ACHN (cell line): Measurements from ENCODE around the gene TMEM219.
"Not testable (repeated sequence)": the region's sequence is repeated elsewhere in the genome, so short reads cannot be mapped to it uniquely, and the experiment has no call there.

ENCODE experiments used
- DNase-seq: peaks from one replicate; pipeline ENCODE4 v3.0.0-alpha.2; 2015
- in situ Hi-C: cut with HindIII; loops from 2 replicates; pipeline ENCODE4 v1.10.0; 2017; ENCODE audit warnings: low sequenced_read_pairs, low pct_ligation_motif_present, low pct_unique_long_range_greater_than_20kb

Gene TMEM219

DNA sequence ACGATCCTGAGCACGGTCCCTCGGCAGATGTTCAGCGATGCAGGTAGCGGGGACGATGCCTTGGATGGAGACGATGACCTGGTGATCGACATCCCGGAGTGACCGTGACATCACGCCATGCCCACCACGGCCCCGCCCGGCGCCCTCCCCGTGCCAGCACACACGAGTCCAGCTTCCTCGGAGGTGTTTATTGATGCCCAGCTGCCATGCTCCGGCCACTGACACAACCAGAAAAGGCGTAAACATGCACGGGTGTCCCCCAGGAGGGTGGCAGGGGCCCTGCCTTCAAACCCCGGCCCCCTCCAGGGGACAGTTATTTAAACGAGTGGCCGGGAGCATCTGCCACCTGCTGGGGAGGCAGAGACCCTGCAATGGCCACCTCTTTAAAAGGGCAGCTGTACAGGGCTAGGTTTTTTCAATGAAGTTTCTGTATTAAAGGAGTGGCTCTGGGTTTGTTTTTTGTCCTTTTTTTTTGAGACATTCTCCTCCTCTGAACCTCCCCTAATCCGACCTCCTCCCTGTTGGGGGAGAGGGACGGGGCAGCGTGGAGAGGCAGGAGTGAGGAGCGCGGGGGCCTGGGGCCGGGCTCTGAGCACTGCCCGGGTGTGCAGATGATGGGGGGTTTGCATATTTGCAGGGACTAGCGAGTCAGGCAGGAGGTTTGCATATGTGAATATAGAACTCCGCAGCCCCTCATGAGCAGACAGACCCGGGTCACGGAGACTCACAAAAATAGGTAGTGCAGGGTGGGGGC, 43.6 kb downstream of the TMEM219 start:
- peak; percentile 64 for DNase-seq
- in situ Hi-C loops = no loop called here

DNA sequence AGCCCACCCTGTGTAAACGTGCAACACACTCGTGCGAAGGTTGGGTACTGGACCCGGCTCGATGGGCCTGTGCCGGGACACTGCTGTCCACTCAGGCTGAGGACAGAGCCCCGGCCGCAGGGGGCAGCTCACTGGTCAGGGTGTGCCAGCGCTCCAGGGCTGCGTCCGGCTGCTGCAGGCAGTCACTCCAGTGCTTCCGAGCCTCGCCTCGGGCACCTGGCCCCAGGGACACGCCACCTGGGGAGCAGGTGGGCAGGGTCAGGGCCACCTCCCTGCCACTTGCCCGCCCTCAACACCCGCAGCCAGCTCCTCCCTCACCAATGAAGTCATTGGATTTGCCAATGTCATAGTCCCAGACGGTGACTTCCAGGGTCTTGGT, 44.2 kb downstream of the TMEM219 start:
- in situ Hi-C loops = no loop called here
- DNase-seq = no peak

GRCh38 chr16:30006659-30007377, 44.9 kb downstream of the TMEM219 start:
- DNase-seq = no peak
- in situ Hi-C loops = no loop called here

DNA sequence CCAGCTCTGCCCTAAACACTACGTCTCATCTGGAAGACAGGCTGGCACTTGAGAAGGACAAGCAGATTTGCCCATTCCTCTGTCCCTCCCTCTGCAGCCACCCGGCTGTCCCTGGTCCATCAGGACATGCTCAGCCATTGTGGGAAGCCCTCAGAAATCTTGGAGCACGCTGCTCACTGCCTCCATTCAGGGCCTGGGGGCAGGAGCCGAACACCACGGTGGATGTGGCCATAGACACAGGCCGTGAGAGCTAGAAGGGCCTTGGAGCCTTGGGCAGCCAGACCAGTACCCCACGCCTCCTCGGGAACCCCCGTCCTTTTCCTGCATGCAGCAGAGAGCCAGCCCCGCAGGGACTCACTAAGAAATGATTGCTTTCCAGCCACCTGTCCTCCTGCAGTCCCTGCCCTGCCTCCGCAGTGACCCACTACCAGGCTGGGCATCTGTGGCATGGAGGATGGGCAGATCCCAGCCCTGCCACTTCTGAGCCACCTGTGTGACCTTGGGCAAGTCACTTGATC, 45.6 kb downstream of the TMEM219 start:
- in situ Hi-C loops = no loop called here
- no peak for DNase-seq

DNA sequence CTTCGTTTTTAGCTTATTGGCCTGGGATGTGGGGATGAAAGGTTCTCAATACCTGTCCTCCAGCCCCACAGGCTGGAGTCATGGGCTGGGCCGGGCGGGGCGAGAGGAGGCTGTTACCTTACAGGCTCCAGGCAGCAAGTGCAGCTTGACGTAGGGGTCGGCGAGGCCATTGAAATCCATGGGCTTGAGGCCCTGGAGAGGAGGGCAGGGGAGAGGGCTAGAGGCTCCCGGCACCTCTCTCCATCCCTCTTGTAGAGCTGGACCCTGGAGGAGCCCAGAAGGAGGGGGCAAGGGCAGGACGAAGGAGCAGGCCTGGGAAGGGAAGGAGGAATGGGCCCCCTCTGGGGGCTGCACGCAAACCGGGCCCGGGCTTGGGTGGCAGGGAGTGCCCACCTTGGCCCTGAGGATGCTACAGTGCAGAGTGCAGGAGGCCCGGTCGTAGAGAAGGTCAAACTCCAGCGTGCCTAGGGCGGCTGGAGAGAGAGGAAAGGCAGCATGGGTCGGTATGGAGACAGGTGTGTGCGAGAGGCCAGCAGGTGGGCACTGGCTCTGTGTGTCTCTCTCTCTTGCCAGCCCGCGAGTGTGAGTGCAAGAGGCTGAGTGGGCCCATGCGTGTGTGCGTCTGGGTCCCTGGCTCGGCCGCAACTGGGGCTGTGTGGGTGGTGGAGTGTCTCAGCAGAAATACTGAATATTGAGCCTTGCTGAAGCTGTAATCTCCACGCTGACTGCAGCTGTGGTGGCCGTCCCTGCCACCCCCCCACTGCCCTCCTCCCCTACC, 47.4 kb downstream of the TMEM219 start:
- in situ Hi-C loops = no loop called here

DNA sequence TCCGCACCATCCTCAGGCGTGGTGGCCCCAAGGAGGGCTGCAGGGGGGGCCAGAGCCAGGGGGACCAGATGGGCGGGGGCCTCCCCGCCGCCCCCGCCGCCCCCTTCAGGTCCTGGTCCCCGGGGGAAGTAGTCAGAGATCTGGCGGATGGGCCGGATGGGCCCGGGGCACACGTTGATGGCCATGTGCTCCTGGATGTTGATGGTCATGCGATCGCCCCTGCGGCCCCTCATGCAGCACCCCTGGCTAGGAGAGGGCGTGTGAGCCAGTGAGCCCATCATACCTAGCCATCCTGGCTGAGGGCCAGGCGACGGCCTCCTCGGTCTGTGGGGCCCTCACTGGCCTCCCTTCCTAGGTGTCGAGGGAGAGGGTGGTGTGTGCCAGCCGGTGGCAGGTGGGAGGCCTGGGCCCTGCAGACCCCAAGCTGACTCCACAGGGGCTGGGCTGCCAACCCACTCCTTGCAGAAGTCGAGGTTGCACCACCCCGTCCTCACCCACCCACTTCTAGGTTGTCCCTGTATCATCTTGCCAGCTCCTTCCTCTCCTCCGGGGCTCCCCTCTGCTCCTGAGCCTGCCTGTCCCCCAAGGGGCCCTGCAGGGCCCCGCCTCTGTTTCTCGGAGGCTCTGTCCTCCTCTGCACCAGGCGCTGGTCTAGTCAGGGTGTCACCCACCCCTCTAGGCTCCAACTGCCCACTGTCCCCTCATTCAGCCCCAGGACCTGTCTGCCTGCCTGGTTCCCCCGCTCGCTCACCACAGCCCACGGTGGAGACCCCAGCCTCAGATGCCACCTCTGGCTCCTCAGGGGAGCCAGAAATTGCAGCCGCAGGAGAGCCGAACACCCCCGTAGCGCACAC, 48.3 kb downstream of the TMEM219 start:
- in situ Hi-C loops = no loop called here
- no peak for DNase-seq

More for the DNA sequence above, 47.4 kb downstream of the TMEM219 start:
- DNase-seq = no peak

DNA sequence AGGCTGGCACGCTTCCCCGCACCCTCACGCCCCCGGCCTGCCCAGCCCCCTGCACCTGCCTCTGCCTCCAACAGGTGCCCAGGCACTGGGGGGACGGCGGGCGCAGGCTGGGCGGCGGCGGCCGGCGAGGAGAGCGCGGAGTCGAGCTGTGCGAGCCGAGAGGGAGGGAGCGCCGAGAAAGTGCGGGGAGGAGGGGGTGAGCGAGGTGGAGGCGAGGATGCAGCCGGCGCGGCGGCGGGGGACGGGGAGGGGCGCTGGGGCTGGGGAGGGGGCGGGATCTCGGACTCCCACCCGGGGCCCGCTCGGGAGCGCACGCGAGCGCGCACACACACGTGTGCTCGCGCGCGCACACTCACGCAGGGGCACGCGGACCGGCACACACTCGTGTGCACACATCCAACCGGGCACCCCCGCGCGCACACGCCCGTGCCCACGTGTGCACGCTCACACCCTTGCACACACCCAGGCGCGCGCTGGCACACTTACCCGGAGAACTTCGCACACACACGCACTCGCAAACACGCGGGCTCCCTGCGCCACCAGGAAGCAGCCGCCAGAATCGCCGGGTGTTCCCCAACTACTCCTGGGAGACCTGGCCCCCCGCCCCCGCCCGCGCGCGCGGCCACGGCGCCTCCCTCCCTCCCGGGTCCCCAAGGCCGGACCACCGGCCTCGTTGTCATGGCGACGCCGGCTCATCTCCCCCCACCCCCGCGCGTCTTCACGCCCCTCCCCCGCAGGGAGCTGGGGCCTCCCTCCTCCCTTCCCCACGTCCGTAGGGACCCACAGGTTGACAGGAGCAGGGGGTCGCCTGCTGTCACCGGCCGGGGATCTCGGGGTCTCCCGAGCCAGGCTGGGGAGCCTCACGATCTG, 49.2 kb downstream of the TMEM219 start, which contains the start of gene DOC2A:
DOC2A (minus strand) TSS at position 184 of the 870 bp plus-strand sequence. CDS start 805 bp downstream, outside the sequence.
- DNase-seq = no peak
- in situ Hi-C loops = no loop called here

- no peak for DNase-seq
- in situ Hi-C loops = no loop called here
These were observed 50.0 kb downstream of the TMEM219 start for GRCh38 chr16:30011714-30012504.

DNA sequence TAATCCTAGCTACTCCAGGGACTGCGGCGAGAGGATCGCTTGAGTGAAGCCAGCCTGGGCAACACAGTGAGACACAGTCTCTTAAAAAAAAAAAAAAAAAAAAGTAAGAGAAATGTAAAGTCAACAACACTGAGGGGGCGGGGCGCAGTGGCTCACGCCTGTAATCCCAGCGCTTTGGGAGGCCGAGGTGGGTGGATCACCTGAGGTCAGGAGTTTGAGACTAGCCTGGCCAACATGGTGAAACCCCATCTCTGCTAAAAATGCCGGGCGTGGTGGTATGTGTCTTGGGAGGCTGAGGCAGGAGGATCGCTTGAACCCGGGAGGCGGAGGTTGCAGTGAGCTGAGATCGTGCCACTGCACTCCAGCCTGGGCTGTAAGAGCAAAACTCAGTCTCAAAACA, 50.7 kb downstream of the TMEM219 start:
- DNase-seq, in situ Hi-C loops: not testable (repeated sequence)

DNA sequence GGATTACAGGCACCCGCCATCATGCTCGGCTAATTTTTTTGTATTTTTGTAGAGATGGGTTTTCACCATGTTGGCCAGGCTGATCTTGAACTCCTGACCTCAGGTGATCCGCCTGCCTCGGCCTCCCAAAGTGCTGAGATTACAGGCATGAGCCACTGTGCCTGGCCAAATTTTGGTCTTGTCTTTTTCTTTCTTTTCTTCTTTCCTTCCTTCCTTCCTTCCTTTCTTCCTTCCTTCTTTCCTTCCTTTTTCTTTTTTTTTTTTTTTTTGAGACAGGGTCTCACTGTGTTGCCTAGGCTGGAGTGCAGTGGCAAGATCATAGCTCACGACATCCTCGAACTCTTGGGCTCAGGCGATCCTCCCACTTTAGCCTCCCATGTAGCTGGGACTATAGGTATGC, 53.6 kb downstream of the TMEM219 start:
- DNase-seq, in situ Hi-C loops: not testable (repeated sequence)

- DNase-seq = no peak
- in situ Hi-C loops = no loop called here
These were observed 54.8 kb downstream of the TMEM219 start for GRCh38 chr16:30016555-30017276.

DNA sequence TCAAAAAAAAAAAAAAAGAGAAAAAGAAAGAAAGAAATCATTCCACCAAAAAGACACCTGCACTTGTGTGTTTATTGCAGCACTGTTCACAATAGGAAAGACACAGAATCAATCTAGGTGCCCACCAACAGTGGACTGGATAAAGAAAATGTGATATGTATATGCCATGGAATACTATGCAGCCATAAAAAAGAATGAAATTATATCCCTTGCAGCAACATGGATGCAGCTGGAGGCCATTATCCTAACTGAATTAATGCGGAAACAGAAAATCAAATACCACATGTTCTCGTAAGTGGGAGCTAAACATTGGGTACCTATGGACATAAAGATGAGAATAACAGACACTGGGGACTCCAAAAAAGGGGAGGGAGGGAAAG, 55.4 kb downstream of the TMEM219 start:
- DNase-seq = no peak
- in situ Hi-C loops = no loop called here

GRCh38 chr16:30017937-30018336, 56.1 kb downstream of the TMEM219 start:
- in situ Hi-C loops, DNase-seq: not testable (repeated sequence)

DNA sequence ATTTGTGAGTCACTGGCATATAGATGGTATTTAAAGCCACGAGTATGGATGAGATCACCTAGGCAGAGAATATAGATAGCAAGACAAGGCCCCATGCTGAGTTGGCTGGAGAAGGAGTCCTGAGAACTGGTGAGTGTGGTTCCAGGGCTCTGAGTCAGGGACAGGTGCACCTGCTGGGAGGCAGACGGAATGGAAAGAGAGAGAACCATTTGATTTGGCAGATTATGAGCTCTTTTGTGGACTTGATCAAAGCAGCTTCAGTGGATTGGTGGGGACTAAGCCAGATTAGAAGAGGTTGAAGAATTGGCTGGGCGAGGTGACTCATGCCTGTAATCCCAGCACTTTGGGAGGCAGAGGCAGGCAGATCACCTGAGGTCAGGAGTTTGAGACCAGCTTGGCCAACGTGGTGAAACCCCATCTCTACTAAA, 56.9 kb downstream of the TMEM219 start:
- in situ Hi-C loops = no loop called here
- no peak for DNase-seq
